Caco-2 (cell line): ENCODE measurements around the gene TMX1. TPM values are rescaled to one million over a fixed set of nuclear protein-coding genes. Genes with fewer than 3 reads are reported as not detected.

Experiments used
- BruUV-seq: library from RNA; stranded (reverse); fragments of 400-500 nt; replicated peaks from 2 replicates; lab custom pipeline; 2021; lab: Mats Ljungman, UMichigan
- CTCF ChIA-PET: fragments of 300-600 bp; sonication (Branson Sonifier 250); formaldehyde crosslinking; loops from one replicate; lab custom pipeline; 2022; ENCODE audit warnings: antibody characterized with exemption; lab: Charles Lee
- POLR2A ChIA-PET: fragments of 300-600 bp; sonication (Branson Sonifier 250); formaldehyde crosslinking; loops from one replicate; lab custom pipeline; 2022; ENCODE audit warnings: antibody characterized with exemption; lab: Charles Lee
- DNase-seq, 2 experiments: peaks; one replicate each; pipeline versions ENCODE4 v3.0.0 to v3.0.0-alpha.2; 2020 to 2022
- H3K27me3 ChIP-seq: replicated peaks from 2 replicates; pipeline ENCODE4 v1.6.0; 2011; ENCODE audit warnings: low read length; ENCODE audit not compliant: control insufficient read depth, insufficient read depth
- H3K36me3 ChIP-seq: 2 replicates; pipeline ENCODE4 v1.5.1; 2011; ENCODE audit warnings: low read length; ENCODE audit not compliant: control insufficient read depth, insufficient read depth
- H3K4me1 ChIP-seq: fragments of 250-450 bp; sonication (Bioruptor Pico); 2 replicates; pipeline ENCODE4 v1.5.1; 2020; ENCODE audit warnings: mild to moderate bottlenecking
- H3K4me3 ChIP-seq: 2 replicates; pipeline ENCODE4 v1.5.1; 2011; ENCODE audit warnings: low read depth, mild to moderate bottlenecking, control low read depth, low read length
- H3K9me3 ChIP-seq: fragments of 250-450 bp; sonication (Bioruptor Pico); 2 replicates; pipeline ENCODE4 v1.5.1; 2020; ENCODE audit warnings: mild to moderate bottlenecking, moderate library complexity
- H3K27ac Mint-ChIP-seq: one replicate; pipeline ENCODE4 v1.8.0; 2022; ENCODE audit warnings: mixed read lengths; ENCODE audit not compliant: unreplicated experiment
- H3K27me3 Mint-ChIP-seq: one replicate; pipeline ENCODE4 v1.8.0; 2022; ENCODE audit warnings: mixed read lengths; ENCODE audit not compliant: insufficient read depth, unreplicated experiment
- H3K36me3 Mint-ChIP-seq: one replicate; pipeline ENCODE4 v1.8.0; 2022; ENCODE audit warnings: mild to moderate bottlenecking, mixed read lengths; ENCODE audit not compliant: insufficient read depth, unreplicated experiment
- H3K4me1 Mint-ChIP-seq: one replicate; pipeline ENCODE4 v1.8.0; 2022; ENCODE audit warnings: low read depth, mixed read lengths; ENCODE audit not compliant: unreplicated experiment
- H3K4me3 Mint-ChIP-seq: one replicate; pipeline ENCODE4 v1.8.0; 2022; ENCODE audit warnings: mild to moderate bottlenecking, moderate library complexity, mixed read lengths; ENCODE audit not compliant: unreplicated experiment
- H3K9me3 Mint-ChIP-seq: one replicate; pipeline ENCODE4 v1.8.0; 2022; ENCODE audit warnings: mixed read lengths; ENCODE audit not compliant: unreplicated experiment
- CTCF ChIP-seq, 2 experiments: fragments of 200-600 bp in 1 of 2; IDR thresholded peaks; 1 replicate in 1 of 2; 2 replicates in 1 of 2; pipeline versions ENCODE4 v1.5.1 to v1.8.0; 2011 to 2022; ENCODE audit warnings: antibody characterized with exemption in 1 of 2, control low read depth in 1 of 2, inconsistent platforms in 1 of 2, low read depth in 1 of 2, low read length in 1 of 2, mild to moderate bottlenecking in 1 of 2, moderate library complexity in 1 of 2; ENCODE audit not compliant: insufficient read depth in 1 of 2, severe bottlenecking in 1 of 2, unreplicated experiment in 1 of 2
- intact Hi-C: fragments of 100-400 bp; cut with micrococcal nuclease; formaldehyde crosslinking; loops from one replicate; pipeline ENCODE4 v1.10.0; 2022; ENCODE audit not compliant: unreplicated experiment
- total RNA-seq: library from RNA; stranded (reverse); gene quantifications from 2 replicates; pipeline ENCODE4 v1.2.3, GENCODE V29; 2022

The TMX1 gene
- total RNA-seq, 1 experiment from 2014 or later, result 44.7 TPM

- H3K9me3 ChIP-seq, result no peaks in the 10 kb centered on the region
- H3K4me1 ChIP-seq, result no peaks in the 10 kb centered on the region
- BruUV-seq, result no TSS peak
- Mint-ChIP-seq H3K4me3 (no peak overlapping the region), H3K4me1 (peaks cover 6% of the 10 kb centered on the region), H3K27me3 (no peaks in the 10 kb centered on the region), H3K27ac (no peak overlapping the region), H3K9me3 (no peaks in the 10 kb centered on the region), H3K36me3 (no peaks in the 10 kb centered on the region)
- intact Hi-C loops, result no loop called here
- TF ChIP-seq CTCF (IDR thresholded peaks at IDR 0.05; ENCODE audit: insufficient read depth in 1 of 2, low read depth in 1 of 2, low read length in 1 of 2, severe bottlenecking in 1 of 2, unreplicated experiment in 1 of 2), result no peak
- no peaks in the 10 kb centered on the region for H3K27me3 ChIP-seq
- no peak overlapping the region for H3K4me3 ChIP-seq
- ChIA-PET POLR2A (no interaction called here), CTCF (no interaction called here)
- H3K36me3 ChIP-seq, result no peaks in the 10 kb centered on the region
- DNase-seq, result no peak
Measured at GRCh38 chr14:51293149-51293911, 53.3 kb downstream of the TMX1 start.

GRCh38 chr14:51293912-51294389, 53.9 kb downstream of the TMX1 start:
- TF ChIP-seq CTCF (IDR thresholded peaks at IDR 0.05; ENCODE audit: insufficient read depth in 1 of 2, low read depth in 1 of 2, low read length in 1 of 2, severe bottlenecking in 1 of 2, unreplicated experiment in 1 of 2), result no peak
- Mint-ChIP-seq H3K36me3 (no peaks in the 10 kb centered on the region), H3K4me1 (peaks cover 6% of the 10 kb centered on the region), H3K4me3 (no peak overlapping the region), H3K27ac (no peak overlapping the region), H3K27me3 (no peaks in the 10 kb centered on the region), H3K9me3 (no peaks in the 10 kb centered on the region)
- ChIA-PET CTCF (no interaction called here), POLR2A (no interaction called here)
- no peaks in the 10 kb centered on the region for H3K4me1 ChIP-seq
- H3K4me3 ChIP-seq, result no peak overlapping the region
- H3K27me3 ChIP-seq, result no peaks in the 10 kb centered on the region
- intact Hi-C loops, result no loop called here
- no TSS peak for BruUV-seq
- no peaks in the 10 kb centered on the region for H3K9me3 ChIP-seq
- H3K36me3 ChIP-seq, result no peaks in the 10 kb centered on the region
- no peak for DNase-seq

- Mint-ChIP-seq H3K4me3 (no peak overlapping the region), H3K9me3 (no peaks in the 10 kb centered on the region), H3K4me1 (peaks cover 6% of the 10 kb centered on the region), H3K27me3 (no peaks in the 10 kb centered on the region), H3K36me3 (no peaks in the 10 kb centered on the region), H3K27ac (no peak overlapping the region)
- ChIA-PET POLR2A (no interaction called here), CTCF (interaction anchor here (0.6 kb wide), 1 partner anchor 356 kb away, joined by 4 read pairs; the partner anchor contains the start of gene FRMD6)
- TF ChIP-seq CTCF (IDR thresholded peaks at IDR 0.05; ENCODE audit: insufficient read depth in 1 of 2, low read depth in 1 of 2, low read length in 1 of 2, severe bottlenecking in 1 of 2, unreplicated experiment in 1 of 2), result no peak
- no TSS peak for BruUV-seq
- intact Hi-C loops, result no loop called here
- no peaks in the 10 kb centered on the region for H3K36me3 ChIP-seq
- H3K4me3 ChIP-seq, result no peak overlapping the region
- no peaks in the 10 kb centered on the region for H3K9me3 ChIP-seq
- H3K4me1 ChIP-seq, result no peaks in the 10 kb centered on the region
- no peaks in the 10 kb centered on the region for H3K27me3 ChIP-seq
- DNase-seq, result no peak
Measured at GRCh38 chr14:51294951-51295525, 55.0 kb downstream of the TMX1 start.
